GM13977 (cell line): ENCODE data around the gene MECP2.
"Not testable (repeated sequence)": the region's sequence is repeated elsewhere in the genome, so short reads cannot be mapped to it uniquely, and the experiment has no call there.

Experiments used
- DNase-seq: peaks from one replicate; pipeline ENCODE4 v3.0.0; 2012; ENCODE audit warnings: low spot score
- in situ Hi-C: fragments of 300-500 bp; cut with MboI; formaldehyde crosslinking; loops from one replicate; pipeline ENCODE4 v1.12.0; 2022; ENCODE audit warnings: low sequenced_read_pairs, low pct_unique_long_range_greater_than_20kb, mixed read lengths, inconsistent platforms; ENCODE audit not compliant: unreplicated experiment
- TF ChIP-seq, protein P1 (sequence below): IDR thresholded peaks from 2 replicates; pipeline ENCODE4 v1.5.1; 2012; ENCODE audit warnings: mild to moderate bottlenecking, control low read depth; ENCODE audit not compliant: insufficient read depth; ENCODE audit errors: extremely low read depth, missing control alignments

MECP2 gene

DNA sequence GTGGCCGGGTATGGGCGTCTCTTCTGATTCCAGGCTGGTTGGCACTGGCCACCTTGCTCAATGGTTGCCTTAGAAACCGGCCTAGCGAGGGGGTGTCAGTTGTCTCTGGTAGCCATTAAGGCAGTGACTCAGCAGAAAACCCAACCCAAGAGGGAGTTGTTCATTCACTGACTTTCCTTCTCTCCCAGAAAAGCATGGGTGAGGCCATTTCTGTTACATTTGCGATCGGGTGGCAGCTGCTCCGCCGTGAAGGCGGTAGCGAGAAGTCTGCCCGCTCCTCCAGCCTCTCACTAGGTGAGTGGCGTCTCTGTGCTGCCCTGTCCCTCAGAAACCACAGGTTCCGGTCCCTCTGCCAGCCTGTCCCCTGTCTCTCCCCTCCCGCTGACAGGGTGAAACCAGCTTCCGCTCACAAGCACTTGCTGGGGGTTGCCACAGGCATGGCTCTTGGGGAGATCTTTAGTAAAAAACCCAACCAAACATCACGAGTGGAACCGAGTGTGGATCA lies 95.2 kb downstream of the MECP2 start:
- TF ChIP-seq, protein P1, sequence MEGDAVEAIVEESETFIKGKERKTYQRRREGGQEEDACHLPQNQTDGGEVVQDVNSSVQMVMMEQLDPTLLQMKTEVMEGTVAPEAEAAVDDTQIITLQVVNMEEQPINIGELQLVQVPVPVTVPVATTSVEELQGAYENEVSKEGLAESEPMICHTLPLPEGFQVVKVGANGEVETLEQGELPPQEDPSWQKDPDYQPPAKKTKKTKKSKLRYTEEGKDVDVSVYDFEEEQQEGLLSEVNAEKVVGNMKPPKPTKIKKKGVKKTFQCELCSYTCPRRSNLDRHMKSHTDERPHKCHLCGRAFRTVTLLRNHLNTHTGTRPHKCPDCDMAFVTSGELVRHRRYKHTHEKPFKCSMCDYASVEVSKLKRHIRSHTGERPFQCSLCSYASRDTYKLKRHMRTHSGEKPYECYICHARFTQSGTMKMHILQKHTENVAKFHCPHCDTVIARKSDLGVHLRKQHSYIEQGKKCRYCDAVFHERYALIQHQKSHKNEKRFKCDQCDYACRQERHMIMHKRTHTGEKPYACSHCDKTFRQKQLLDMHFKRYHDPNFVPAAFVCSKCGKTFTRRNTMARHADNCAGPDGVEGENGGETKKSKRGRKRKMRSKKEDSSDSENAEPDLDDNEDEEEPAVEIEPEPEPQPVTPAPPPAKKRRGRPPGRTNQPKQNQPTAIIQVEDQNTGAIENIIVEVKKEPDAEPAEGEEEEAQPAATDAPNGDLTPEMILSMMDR: no peak
- DNase-seq: peak; percentile 39
- in situ Hi-C loops: no loop called here

GRCh38 chrX:154000051-154000450 lies 97.5 kb downstream of the MECP2 start:
- TF ChIP-seq, protein P1: no peak
- DNase-seq: no peak
- in situ Hi-C loops: no loop called here

GRCh38 chrX:153999359-154000037 lies 98.0 kb downstream of the MECP2 start:
- TF ChIP-seq, protein P1: no peak
- DNase-seq: no peak
- in situ Hi-C loops: no loop called here

GRCh38 chrX:153995504-153995903 lies 102.0 kb downstream of the MECP2 start:
- no peak for DNase-seq
- in situ Hi-C loops: no loop called here
- TF ChIP-seq, protein P1: no peak

- DNase-seq, in situ Hi-C loops: not testable (repeated sequence)
Observed at GRCh38 chrX:153994398-153994797, 103.1 kb downstream of the MECP2 start.

DNA sequence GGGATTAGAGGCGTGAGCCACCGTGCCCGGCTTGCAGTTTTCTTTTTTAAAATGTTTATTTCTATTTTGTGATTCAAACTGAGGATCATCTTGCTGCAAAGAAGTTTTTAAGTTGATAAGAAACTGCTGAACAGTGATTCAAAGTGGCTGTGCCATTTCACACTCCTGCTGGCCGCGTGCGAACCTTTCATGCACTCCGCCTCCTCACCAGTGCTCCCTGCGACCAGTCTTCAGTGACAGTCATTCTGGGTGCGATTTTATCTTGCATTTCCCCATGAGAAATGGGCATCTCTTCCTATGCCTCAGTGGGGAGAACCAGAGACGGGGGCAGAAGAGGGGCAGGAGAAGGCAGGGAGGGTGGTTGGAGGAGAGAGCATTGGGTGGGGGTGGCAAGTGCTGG lies 103.5 kb downstream of the MECP2 start:
- no peak for DNase-seq
- in situ Hi-C loops: no loop called here
- TF ChIP-seq, protein P1: no peak

- TF ChIP-seq, protein P1: no peak
- in situ Hi-C loops: no loop called here
- no peak for DNase-seq
Observed at GRCh38 chrX:153993079-153993478, 104.4 kb downstream of the MECP2 start.
